Measurements from ENCODE around the gene FOSL2.

FOSL2 gene

DNA sequence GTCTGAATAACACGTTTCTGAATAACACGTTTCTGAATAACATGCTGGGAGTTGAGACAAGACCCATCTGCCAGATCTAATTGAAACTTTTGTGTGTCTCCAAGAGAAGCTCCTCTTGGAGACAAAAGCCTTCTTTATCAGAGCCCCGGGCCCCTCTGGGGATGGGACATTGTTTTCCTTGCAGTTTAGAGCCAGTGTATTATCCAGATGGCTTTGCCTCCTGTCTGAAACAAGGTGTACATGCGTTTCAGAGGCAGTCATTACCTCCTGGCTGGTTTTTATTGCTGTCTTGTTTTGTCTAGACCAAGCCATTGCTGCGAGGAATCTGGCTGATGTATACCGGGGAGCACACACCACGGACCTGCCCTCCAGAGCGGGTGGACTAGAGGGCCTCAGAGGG lies 7.8 kb downstream of the FOSL2 start:
- Histone ChIP-seq H3K9me3 (ENCODE audit: insufficient read depth, low read depth, low read length) (no peaks in the 10 kb centered on the region), H3K4me1 (ENCODE audit: insufficient read depth, low read length) (peaks cover 15% of the 10 kb centered on the region; the same call in 1 of the 2 replicates), H3K27ac (ENCODE audit: low read depth, low read length) (no peak overlapping the region), H3K27me3 (ENCODE audit: insufficient read depth, low read length) (peaks cover 4% of the 10 kb centered on the region), H3K4me3 (ENCODE audit: low read length) (no peak overlapping the region), H3K9ac (ENCODE audit: low read depth, low read length) (no peak overlapping the region), H3K36me3 (ENCODE audit: insufficient read depth, low read length) (peaks cover 14% of the 10 kb centered on the region; the same call in 1 of the 2 replicates)
- WGBS = 85% methylated on average over 8 of the region's 8 CpGs

DNA sequence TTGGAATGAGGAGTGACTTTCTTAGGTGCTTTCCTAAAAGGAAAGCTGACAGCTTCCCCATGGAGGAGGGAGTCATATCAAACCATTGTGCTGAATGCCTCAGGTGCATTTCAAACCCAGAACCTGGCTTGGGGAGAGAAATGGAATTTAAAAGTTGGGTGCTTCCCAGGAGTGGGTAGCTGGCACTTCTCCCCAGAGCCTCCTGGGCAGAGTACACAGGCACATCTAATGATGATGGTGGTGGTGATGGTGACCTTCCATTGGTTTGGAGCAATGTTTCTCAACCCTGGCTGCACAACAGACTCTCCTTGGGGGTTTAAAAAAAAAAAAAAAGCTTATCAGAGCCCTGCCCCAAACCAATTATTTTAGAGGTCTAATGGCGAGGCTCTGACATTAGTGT lies 8.3 kb downstream of the FOSL2 start:
- H3K4me3 ChIP-seq (ENCODE audit: low read length) = no peak overlapping the region

DNA sequence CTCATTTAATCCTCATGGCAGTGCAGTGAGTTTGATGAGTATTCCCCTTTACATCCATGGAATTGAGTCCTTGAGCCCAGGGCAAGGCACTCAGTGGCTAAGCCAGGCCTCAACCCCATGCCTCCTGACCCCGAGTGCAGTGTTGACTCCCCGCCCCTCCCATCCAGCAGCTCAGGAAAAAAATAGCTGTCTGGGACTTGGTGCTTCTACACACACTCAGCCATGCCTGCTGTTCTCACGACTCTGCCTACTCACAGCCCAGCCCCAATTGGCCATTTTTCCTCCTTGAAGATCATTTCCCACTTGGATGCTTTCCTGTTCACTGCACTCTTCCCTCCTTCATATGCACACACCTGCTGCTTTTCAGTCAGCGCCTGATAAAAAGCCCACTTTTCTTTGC lies 8.8 kb downstream of the FOSL2 start:
- WGBS = 86% methylated on average over 4 of the region's 4 CpGs
- no peak overlapping the region for H3K4me3 ChIP-seq (ENCODE audit: low read length)
- peaks cover 23% of the 10 kb centered on the region; the same call in 1 of the 2 replicates for H3K36me3 ChIP-seq (ENCODE audit: insufficient read depth, low read length)
- no peak overlapping the region for H3K27ac ChIP-seq (ENCODE audit: low read depth, low read length)
- H3K9ac ChIP-seq (ENCODE audit: low read depth, low read length) = no peak overlapping the region
- no peaks in the 10 kb centered on the region for H3K9me3 ChIP-seq (ENCODE audit: insufficient read depth, low read depth, low read length)
- H3K4me1 ChIP-seq (ENCODE audit: insufficient read depth, low read length) = peaks cover 10% of the 10 kb centered on the region; the same call in 1 of the 2 replicates
- H3K27me3 ChIP-seq (ENCODE audit: insufficient read depth, low read length) = no peaks in the 10 kb centered on the region

More for the DNA sequence above, 8.3 kb downstream of the FOSL2 start:
- Histone ChIP-seq H3K36me3 (ENCODE audit: insufficient read depth, low read length) (peaks cover 19% of the 10 kb centered on the region; the same call in 1 of the 2 replicates), H3K27ac (ENCODE audit: low read depth, low read length) (no peak overlapping the region), H3K9me3 (ENCODE audit: insufficient read depth, low read depth, low read length) (no peaks in the 10 kb centered on the region), H3K4me1 (ENCODE audit: insufficient read depth, low read length) (peaks cover 14% of the 10 kb centered on the region; the same call in 1 of the 2 replicates), H3K27me3 (ENCODE audit: insufficient read depth, low read length) (no peaks in the 10 kb centered on the region; the same call in 1 of the 2 replicates), H3K9ac (ENCODE audit: low read depth, low read length) (no peak overlapping the region)
- WGBS = 100% methylated on average over 1 of the region's 1 CpG

DNA sequence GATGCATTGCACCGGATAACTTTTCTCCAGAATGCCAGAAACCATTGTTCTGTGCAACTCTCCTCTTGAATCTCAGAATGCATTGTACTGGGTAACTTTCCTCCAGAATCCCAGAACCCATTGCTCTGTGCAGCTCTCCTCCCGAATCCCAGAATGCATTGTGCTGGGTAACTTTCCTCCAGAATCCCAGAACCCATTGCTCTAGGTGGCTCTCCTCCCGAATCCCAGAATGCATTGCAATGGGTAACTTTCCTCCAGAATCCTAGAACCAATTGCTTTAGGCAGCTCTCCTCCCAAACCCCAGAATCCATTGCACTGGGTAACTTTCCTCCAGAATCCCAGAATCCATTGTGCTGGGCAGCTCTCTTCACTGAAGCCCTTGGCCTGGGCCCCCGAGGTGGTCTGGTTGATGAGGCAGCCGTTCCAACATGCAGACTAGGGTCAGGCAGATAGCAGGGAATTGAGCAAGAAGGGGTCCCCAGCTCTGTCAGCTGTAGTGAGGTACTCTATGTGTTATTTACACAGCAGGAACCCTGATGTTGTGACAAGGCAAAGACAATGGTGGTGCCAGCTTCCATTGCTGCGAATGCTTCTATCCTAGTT lies 9.4 kb downstream of the FOSL2 start:
- H3K36me3 ChIP-seq (ENCODE audit: insufficient read depth, low read length) = peaks cover 27% of the 10 kb centered on the region; the same call in 1 of the 2 replicates
- no peak overlapping the region for H3K27ac ChIP-seq (ENCODE audit: low read depth, low read length)
- peaks cover 7% of the 10 kb centered on the region; the same call in 1 of the 2 replicates for H3K4me1 ChIP-seq (ENCODE audit: insufficient read depth, low read length)
- 96% methylated on average over 6 of the region's 6 CpGs for WGBS
- no peaks in the 10 kb centered on the region for H3K27me3 ChIP-seq (ENCODE audit: insufficient read depth, low read length)
- no peak overlapping the region for H3K9ac ChIP-seq (ENCODE audit: low read depth, low read length)
- H3K9me3 ChIP-seq (ENCODE audit: insufficient read depth, low read depth, low read length) = no peaks in the 10 kb centered on the region
- H3K4me3 ChIP-seq (ENCODE audit: low read length) = no peak overlapping the region

DNA sequence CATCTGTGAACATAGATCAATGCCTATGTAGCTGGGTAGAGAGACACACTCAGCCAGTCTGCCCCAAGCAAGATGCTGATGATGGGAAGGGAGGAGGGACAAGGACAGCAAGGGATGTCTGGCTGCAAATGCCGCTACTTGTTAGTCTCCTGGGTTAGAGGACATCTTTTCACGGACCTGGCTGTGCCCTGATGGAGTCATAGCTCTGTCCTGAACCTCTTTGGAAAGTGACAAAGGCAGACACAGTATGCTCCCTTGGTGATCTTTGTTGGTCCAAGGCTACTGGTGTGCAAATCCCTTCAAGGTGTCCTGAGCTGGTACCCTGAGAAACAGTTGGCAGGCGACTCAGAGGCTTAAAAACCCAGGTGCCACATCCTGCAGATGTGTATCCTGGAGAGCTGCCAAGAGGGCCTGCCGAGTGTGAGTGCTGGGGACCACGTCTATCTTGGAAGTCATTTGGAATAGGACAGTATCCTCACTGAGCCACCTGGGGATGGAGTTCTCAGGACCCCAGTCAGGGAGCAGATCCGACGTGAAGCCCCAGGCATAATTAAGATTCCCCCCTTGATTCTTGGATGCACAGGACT lies 10.8 kb downstream of the FOSL2 start:
- Histone ChIP-seq H3K27ac (ENCODE audit: low read depth, low read length) (no peak overlapping the region), H3K4me3 (ENCODE audit: low read length) (no peak overlapping the region), H3K4me1 (ENCODE audit: insufficient read depth, low read length) (peaks cover 7% of the 10 kb centered on the region; the same call in 1 of the 2 replicates), H3K9ac (ENCODE audit: low read depth, low read length) (no peak overlapping the region), H3K36me3 (ENCODE audit: insufficient read depth, low read length) (peaks cover 27% of the 10 kb centered on the region; the same call in 1 of the 2 replicates), H3K27me3 (ENCODE audit: insufficient read depth, low read length) (no peaks in the 10 kb centered on the region), H3K9me3 (ENCODE audit: insufficient read depth, low read depth, low read length) (no peaks in the 10 kb centered on the region)
- 89% methylated on average over 7 of the region's 7 CpGs for WGBS

DNA sequence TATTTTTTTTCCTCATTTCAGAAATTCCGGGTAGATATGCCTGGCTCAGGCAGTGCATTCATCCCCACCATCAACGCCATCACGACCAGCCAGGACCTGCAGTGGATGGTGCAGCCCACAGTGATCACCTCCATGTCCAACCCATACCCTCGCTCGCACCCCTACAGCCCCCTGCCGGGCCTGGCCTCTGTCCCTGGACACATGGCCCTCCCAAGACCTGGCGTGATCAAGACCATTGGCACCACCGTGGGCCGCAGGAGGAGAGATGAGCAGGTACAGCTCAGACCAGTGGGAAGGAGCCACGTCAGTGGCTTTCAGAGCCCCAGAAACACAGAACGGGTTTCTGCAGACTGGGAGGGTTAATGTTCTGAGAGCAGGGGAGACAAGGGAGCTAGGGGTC lies 11.4 kb downstream of the FOSL2 start:
- H3K27me3 ChIP-seq (ENCODE audit: insufficient read depth, low read length) = no peaks in the 10 kb centered on the region
- 93% methylated on average over 11 of the region's 11 CpGs for WGBS
- H3K9ac ChIP-seq (ENCODE audit: low read depth, low read length) = no peak overlapping the region
- no peak overlapping the region for H3K27ac ChIP-seq (ENCODE audit: low read depth, low read length)
- no peak overlapping the region for H3K4me3 ChIP-seq (ENCODE audit: low read length)
- H3K4me1 ChIP-seq (ENCODE audit: insufficient read depth, low read length) = peaks cover 7% of the 10 kb centered on the region; the same call in 1 of the 2 replicates
- no peaks in the 10 kb centered on the region for H3K9me3 ChIP-seq (ENCODE audit: insufficient read depth, low read depth, low read length)
- H3K36me3 ChIP-seq (ENCODE audit: insufficient read depth, low read length) = peaks cover 27% of the 10 kb centered on the region; the same call in 1 of the 2 replicates

DNA sequence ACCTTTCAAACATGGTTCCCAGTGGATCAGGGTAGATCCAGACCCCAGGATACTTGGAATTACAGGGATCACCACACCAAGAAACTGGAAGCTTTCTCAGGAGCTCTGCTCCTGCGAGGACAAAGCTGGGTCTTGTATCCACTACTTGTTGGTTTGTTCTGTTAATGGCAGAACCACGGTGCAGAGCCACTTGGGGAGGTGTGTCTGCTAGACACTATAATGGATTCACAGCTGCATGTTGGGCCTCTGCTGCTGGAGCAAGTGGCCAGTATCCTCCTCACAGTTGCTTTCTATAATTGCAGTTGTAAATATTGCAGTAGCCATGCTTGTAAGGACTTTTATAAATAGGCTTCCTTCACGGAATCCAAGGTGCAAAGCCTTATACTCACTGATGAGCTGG lies 12.9 kb downstream of the FOSL2 start:
- 94% methylated on average over 3 of the region's 3 CpGs for WGBS
- no peaks in the 10 kb centered on the region for H3K9me3 ChIP-seq (ENCODE audit: insufficient read depth, low read depth, low read length)
- no peaks in the 10 kb centered on the region for H3K27me3 ChIP-seq (ENCODE audit: insufficient read depth, low read length)
- no peak overlapping the region for H3K4me3 ChIP-seq (ENCODE audit: low read length)
- H3K27ac ChIP-seq (ENCODE audit: low read depth, low read length) = no peak overlapping the region
- no peak overlapping the region for H3K9ac ChIP-seq (ENCODE audit: low read depth, low read length)
- peaks cover 4% of the 10 kb centered on the region; the same call in 1 of the 2 replicates for H3K4me1 ChIP-seq (ENCODE audit: insufficient read depth, low read length)
- peaks cover 32% of the 10 kb centered on the region; the same call in 1 of the 2 replicates for H3K36me3 ChIP-seq (ENCODE audit: insufficient read depth, low read length)

DNA sequence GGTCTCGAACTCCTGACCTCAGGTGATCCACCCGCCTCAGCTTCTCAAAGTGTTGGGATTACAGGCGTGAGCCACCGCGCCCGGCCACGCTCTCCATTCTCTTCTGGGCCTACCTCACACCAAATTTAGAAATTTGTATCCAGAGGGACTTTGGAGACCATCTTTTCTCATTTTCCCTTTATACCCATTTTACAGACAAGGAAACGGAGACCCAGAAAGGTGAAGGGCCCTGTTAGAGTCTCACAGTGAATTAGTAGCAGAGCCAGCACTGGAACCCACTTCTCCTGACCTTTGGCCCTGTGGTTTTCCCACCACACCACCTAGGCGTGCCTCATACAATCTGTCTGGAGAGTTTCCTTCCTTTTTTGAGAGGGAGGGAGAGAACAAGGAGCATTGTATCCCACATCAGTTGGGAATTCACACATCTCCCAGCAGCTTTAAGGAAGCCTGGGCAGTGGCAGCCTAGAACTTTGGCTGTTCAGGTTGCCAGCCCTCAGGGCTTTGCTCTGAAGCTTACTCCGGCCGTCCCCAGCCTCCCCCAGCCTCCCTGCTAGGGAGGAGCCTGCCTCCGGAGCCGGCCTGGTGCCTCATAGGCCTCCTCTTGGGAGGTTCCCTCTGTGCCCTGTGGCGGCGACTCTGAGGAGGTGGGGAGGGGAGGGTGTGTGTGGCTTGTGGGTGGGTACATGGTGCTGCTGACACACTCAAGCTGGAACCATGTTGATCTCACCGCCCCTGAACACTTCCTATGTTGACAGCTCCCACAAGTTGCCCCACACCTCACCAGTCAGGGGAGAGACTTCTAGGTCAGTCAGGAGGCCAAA lies 13.8 kb downstream of the FOSL2 start:
- Histone ChIP-seq H3K4me1 (ENCODE audit: insufficient read depth, low read length) (no peaks in the 10 kb centered on the region), H3K36me3 (ENCODE audit: insufficient read depth, low read length) (peaks cover 37% of the 10 kb centered on the region; the same call in 1 of the 2 replicates), H3K9ac (ENCODE audit: low read depth, low read length) (no peak overlapping the region), H3K27me3 (ENCODE audit: insufficient read depth, low read length) (no peaks in the 10 kb centered on the region), H3K4me3 (ENCODE audit: low read length) (no peak overlapping the region), H3K27ac (ENCODE audit: low read depth, low read length) (no peak overlapping the region), H3K9me3 (ENCODE audit: insufficient read depth, low read depth, low read length) (no peaks in the 10 kb centered on the region)
- 88% methylated on average over 15 of the region's 16 CpGs for WGBS

DNA sequence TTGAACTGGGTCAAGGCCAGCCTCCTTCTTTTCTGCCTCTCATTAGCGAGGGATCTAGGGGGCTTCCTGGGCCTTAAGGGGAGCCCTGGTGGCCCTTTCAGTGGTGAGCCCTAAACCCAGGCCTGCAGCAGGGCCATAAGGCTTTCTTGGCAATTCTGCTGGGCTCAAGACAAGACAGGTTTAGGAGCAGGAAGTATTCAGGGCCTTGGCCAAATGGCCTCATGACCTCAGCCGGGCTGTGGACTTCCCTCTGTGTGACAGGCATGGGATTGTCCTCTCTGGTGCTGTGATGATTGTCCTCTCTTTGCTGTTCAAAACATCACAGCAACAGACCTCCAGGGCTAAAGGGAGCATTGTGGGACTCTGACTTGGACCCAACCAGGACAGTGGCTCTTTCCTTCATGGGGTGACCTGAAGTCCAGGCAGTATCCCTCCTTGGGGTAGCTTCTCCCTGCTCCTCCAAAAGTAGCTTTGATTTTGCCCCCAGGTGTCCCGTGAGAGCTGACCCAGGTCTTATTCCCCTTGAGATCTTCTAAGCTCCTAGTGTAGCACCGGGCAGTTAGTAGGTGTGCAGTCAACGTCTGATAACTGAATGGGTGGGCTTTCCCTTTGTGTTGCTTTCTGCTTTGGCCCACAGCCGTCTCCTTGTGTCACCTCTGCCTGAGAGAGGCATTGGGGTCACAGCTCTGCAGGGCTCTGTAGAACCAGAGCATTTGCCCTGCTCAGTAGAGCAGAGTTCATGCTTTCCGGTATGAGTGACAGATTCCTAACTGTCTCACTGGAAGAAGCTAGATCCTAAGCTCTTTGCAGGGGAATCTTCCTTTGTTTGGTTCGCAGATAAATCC lies 14.7 kb downstream of the FOSL2 start:
- WGBS = 95% methylated on average over 8 of the region's 8 CpGs
- H3K27me3 ChIP-seq (ENCODE audit: insufficient read depth, low read length) = no peaks in the 10 kb centered on the region
- H3K9ac ChIP-seq (ENCODE audit: low read depth, low read length) = no peak overlapping the region
- no peak overlapping the region for H3K4me3 ChIP-seq (ENCODE audit: low read length)
- H3K9me3 ChIP-seq (ENCODE audit: insufficient read depth, low read depth, low read length) = no peaks in the 10 kb centered on the region
- no peak overlapping the region for H3K27ac ChIP-seq (ENCODE audit: low read depth, low read length)
- H3K36me3 ChIP-seq (ENCODE audit: insufficient read depth, low read length) = peaks cover 43% of the 10 kb centered on the region; the same call in 1 of the 2 replicates
- H3K4me1 ChIP-seq (ENCODE audit: insufficient read depth, low read length) = no peaks in the 10 kb centered on the region

DNA sequence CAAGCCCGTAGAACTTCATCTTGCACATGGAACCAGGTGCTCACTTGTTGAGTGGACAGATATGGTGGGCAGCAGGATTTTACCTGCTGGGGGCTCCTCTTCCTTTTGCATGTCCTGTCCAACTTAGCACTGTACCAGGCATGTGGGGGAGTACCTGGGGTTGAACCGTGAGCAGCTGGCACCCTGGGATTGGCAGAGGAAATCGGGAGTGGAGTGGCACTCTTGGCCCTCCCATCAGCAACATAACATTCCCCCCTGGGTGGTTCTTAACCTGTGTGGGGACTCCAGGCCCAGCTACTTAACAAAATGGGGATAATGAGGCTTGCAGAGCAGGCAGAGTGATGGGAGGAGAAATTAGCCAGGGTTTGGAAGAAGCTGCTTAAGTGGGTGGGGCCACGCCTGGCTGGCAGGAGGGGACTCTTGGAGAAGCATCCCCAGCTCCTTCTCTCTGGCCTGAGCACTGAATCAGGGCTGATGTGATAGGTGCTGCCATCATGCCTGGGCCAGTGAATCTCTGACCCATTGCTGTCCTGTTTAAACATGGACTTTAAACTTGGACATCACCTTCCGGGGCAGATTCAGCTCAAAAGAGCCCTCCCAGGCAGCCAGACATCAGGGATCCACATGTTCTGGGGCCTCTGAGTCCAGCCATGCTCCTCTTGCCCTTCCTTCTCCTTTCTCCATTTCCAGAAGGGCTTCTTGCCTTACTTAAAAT lies 15.5 kb downstream of the FOSL2 start:
- H3K4me1 ChIP-seq (ENCODE audit: insufficient read depth, low read length) = no peaks in the 10 kb centered on the region
- over 99% methylated on average over 5 of the region's 5 CpGs for WGBS
- H3K9ac ChIP-seq (ENCODE audit: low read depth, low read length) = no peak overlapping the region
- no peaks in the 10 kb centered on the region for H3K9me3 ChIP-seq (ENCODE audit: insufficient read depth, low read depth, low read length)
- peaks cover 50% of the 10 kb centered on the region; the same call in 1 of the 2 replicates for H3K36me3 ChIP-seq (ENCODE audit: insufficient read depth, low read length)
- no peak overlapping the region for H3K4me3 ChIP-seq (ENCODE audit: low read length)
- no peaks in the 10 kb centered on the region for H3K27me3 ChIP-seq (ENCODE audit: insufficient read depth, low read length)
- no peak overlapping the region for H3K27ac ChIP-seq (ENCODE audit: low read depth, low read length)
